ENCODE data around the gene XRRA1.
"Not testable (repeated sequence)": the region's sequence is repeated elsewhere in the genome, so short reads cannot be mapped to it uniquely, and the experiment has no call there.

XRRA1 gene

DNA sequence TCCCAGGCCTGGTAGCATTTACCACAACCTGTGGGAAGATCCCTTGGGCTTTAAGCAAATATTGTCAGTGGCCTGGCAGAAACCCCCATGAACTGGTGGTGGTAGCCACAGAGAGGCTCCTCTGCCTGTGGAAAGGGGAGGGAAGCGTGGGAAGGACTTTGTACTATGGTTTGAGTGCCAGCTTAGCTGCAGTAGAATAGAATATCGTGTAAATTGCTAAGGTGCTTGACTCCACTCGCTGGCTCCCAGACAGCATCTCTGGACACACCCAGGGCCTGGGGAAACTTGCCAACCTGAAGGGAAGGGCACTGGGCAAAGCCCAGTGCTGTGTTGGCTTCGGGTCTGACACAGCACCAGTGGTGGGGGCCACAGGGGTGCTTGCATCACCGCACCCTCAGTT is 52.6 kb downstream of the XRRA1 start:
- DNase-seq (ENCODE audit: low spot score): no peak

DNA sequence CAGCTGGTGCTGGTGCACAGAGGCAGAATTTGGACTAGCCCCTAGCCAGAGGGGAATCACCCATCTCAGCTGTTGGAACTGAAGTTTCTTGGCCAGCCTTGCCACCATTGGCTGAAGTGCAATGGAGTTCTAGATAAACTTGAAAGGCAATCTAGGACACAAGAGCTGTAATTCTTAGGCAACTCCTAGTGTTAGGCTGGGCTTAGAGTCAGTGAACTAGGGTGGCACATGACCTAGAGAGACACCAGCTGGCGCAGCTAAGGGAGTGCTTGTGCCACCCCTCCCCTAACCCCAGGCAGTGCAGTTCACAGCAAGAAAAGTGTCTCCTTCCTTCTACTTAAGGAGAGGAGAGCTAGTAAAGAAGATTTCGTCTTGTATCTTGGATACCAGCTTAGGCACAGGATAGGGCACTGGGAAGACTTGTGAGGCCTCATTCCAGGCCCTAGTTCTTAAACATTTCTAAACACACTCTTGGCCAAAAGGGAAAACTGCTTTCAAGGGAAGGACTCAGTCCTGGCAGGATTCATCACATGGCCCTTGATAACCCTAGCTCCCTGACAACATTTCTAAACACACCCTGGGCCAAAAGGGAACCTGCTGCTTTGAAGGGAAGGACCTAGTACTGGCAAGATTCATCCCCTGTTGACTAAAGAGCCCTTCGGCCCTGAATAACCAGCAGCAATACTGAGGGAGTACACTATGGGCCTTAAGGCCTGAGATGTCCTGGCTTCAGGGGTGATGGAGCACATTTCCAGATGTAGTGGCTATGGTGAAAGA is 53.4 kb downstream of the XRRA1 start:
- no peak for DNase-seq (ENCODE audit: low spot score)

DNA sequence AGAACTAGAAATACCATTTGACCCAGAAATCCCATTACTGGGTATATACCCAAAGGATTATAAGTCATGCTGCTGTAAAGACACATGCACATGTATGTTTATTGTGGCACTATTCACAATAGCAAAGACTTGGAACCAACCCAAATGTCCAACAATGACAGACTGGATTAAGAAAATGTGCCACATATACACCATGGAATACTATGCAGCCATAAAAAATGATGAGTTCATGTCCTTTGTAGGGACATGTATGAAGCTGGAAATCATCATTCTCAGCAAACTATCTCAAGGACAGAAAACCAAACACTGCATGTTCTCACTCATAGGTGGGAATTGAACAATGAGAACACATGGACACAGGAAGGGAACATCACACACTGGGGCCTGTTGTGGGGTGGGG is 55.9 kb downstream of the XRRA1 start:
- not testable (repeated sequence) for DNase-seq (ENCODE audit: low spot score)

DNA sequence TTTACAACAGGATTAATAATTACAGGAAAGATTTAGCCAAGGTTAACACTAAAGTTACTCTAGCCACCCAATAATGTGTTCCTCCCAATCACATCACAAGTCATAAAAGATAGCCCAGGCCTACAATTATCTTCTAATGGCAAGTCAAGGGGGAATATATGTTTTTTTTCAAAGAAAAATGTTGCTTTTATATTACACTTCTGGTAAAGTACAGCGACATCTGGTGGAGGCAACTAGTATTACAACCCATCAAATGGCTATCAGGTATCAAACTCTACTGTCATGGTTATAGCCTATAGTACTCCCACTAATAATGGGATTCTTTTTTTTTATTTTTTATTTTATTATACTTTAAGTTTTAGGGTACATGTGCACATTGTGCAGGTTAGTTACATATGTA is 71.8 kb downstream of the XRRA1 start:
- DNase-seq (ENCODE audit: low spot score): no peak

DNA sequence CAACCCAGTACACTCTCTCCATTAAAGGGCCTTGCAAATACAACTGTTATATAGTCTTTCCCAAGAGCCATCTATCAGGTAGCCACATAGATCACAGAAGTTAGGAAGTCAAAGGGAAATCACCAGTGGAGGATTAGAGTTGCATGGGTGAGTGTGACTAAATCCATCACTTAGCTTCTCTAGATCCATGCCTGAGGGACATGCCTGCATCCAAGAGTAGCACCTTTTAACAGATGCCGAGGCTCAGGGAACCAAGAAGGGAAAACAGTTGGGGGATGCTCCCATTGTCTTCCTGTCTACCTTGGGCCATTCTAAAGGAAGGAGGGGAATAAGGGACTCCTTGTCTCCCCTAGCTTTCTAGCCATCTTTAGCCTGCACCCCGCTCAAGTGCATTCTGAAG is 77.9 kb downstream of the XRRA1 start:
- no peak for DNase-seq (ENCODE audit: low spot score)

DNA sequence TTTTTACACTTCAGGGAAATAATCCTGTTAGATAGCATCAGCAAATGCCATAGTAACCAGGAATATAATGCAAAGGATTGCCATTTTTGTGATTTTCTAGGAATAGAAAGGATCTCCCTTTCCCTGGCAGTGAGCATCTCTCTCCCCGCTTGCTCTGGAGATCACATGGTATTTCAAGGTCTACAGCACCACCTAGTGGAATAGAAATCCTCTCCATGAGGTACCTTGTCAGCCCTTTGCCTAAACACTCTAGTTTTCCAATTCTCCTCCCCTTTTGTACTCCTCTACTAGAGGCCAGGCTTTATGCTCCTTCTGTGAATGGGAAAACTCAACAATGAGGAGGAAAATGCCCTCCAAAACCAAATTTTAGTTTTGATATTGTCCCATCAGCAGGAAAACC is 78.4 kb downstream of the XRRA1 start:
- no peak for DNase-seq (ENCODE audit: low spot score)

DNA sequence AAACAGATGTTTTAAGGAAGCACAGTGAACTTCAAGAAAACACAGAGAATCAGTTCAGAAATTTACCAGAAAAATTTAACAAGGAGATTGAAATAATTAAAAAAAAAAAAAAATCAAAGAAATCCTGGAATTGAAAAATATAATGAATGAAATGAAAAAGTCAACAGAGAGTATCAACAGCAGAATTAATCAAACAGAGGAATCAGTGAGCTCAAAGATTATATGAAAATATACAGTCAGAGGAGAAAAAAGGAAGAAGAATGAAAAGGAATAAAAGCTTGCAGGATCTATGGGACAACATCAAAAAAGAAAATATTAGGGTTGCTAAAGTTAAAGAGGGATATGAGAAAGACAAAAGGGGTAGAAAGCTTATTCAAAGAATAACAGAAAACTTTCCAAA is 82.3 kb downstream of the XRRA1 start:
- no peak for DNase-seq (ENCODE audit: low spot score)

DNA sequence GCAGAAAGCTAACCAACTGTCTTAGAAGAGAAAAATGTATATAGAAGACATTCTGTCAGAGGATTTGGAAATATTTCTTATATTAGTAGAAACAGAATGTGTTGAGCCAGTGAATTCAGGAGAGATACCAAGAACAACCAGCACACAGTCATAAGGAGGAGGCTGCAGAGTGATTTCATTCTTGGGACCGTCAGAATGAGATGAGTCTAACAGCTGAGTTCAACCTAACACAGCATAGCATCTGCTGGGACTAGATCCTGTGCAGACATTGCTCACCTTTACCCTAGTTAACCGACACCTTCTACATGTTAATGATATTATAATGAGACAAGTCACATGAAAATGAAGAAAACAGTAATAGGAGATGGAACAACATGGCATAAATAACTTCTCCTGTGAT is 85.5 kb downstream of the XRRA1 start:
- DNase-seq (ENCODE audit: low spot score): no peak

DNA sequence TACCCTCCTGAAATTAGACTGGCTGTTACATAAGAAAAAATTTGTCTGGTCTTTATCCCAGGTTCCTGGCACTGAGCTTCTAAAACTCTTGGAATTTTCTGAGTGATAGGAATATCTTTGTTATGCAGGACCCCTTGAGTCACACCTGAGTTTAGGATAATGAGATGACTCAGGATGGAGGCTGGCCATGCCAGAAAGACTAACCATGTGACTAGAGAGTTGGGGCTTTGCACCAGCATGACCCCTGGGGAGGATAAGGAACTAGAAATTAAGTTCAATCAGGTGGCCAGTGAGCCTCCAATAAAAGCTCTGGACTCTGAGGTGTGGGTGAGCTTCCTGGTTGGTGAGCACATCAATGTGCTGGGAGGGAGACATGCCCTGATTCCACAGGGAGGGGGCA is 88.1 kb downstream of the XRRA1 start:
- DNase-seq (ENCODE audit: low spot score): no peak

DNA sequence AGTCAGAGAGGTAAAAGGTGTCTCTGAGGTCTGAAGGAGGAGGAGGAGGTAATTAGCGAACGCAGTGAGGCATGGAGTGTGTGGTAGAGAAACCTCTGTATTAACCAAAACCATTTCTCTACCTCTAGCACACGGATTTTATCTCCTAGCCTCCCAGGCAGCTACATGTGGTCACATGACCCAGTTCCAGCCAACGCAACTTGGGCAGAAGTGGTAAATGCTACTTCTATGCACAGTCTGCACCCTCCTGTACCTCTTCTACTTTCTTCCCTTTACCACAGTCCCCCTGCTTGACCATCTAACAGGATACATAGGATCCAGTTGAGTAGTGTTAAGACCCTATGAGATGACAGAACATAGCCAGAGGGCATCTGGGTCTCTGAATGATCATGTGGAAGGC is 95.7 kb downstream of the XRRA1 start:
- no peak for DNase-seq (ENCODE audit: low spot score)

DNA sequence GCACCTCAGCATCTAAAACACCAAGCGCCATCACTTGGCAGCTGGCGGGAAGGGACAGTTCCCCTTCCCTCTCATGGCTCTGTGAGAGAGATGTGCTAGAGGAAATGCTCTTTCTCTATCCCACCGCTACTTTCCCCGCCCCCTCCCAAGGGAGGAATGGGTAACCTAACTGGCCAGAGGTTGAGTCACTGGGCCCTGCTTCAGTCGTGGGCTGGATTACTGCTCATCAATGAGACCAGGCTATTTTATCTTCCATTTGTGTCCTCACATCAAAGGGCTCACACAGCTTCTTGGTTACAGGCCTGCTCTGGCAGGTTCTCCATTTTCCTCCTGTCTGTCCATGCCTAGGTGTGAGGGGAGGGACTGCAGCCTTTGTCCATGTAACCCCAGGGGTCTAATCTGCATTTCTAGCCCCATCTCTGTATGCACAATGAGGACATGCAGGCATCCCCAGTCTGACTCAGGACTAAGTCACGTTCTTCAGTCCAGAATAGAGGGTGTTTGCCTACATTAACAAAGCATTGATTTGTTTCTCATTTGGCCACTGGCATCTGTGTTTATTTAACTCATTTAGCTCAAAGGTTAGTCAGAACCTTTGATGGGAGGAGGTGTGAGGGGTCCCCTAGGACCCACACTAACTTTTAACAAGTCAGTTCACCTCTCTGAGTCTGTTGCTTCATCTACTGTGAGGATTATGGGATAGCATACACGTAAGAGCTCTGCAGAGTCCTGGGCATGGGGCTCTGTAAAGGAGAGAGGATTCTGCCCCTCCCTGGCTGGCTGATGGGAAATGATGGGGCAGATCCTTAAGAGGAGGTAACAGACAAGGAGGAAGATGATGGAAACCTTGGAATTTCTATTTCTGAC is 99.1 kb downstream of the XRRA1 start:
- peak; percentile 87 for DNase-seq (ENCODE audit: low spot score)

DNA sequence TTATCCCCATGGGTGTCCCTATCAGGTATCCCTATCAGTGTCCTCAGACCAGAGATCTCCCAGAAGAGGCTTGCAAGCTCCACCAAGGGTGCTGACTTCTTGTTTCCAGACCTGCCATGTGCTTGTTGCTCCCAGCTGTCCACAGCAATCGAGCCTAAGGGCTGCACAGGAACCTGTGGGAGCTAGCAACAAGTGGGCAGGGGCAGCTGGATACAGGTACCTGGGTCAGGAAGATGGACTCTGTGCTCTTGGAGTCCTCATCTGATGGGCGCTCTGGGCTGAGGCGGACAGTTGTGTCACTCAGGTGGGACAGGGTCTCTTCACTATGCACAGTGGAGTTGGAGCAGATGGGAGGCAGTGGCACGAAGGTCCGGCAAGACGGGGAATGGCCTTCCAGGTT is 101.0 kb downstream of the XRRA1 start:
- DNase-seq (ENCODE audit: low spot score): no peak

DNA sequence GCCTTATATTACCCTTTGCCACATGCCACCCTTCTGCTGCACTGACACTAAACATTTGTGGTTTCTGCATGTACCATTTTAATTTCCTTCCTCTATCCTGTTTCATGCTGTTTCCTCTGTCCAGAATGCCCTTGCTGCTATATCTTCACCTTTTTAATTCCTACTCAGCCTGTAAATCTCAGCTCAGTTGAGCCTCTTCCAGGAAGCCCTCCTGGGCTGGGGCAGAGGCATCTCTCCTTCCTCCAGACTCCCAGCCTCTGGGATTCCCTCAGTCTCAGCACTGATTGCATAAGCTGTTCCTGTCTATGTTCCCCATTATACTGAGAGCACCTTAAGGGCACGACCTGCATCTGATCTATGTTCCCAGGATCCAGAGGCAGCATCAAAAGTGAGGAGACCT is 101.5 kb downstream of the XRRA1 start:
- DNase-seq (ENCODE audit: low spot score): no peak

DNA sequence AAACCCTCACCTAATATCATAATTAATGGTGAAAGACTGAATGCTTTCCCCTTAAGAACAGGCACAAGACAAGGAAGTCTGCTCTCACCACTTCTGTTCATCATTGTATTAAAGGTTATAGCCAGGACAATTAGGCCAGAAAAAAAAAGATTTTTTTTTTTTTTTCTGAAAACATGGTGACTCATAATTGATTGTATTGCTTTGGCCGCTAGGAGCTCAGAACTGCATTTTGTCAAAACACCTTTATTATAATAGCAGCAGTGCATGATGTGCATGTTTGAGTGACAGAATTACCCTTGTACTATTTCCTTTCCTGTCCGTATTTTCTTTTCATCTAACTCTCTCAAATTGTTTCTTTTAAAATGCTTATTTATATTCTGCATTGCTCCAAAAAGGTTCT is 102.1 kb downstream of the XRRA1 start:
- no peak for DNase-seq (ENCODE audit: low spot score)

DNA sequence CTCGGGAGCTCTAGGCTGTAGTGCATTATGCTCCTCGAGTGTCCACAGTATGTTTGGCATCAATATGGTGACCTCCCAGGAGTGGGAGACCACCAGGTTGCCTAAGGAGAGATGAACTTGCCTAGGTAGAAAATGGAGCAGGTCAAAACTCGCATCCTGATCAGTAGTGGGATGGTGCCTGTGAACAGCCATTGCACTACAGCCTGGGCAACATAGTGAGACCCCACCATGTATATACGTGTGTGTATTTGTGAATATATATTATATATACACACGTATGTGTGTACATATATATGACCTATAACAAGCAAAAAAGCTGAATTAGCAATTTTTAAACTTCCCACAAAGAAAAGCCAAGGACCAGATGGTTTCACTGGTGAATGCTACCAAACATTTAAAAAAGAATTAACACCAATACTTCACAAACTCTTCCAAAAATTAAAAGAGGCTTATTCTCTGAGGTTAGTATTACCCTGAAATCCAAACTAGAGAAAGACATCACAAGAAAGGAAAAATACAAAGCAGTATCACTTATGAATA is 102.8 kb downstream of the XRRA1 start:
- DNase-seq (ENCODE audit: low spot score): no peak

DNA sequence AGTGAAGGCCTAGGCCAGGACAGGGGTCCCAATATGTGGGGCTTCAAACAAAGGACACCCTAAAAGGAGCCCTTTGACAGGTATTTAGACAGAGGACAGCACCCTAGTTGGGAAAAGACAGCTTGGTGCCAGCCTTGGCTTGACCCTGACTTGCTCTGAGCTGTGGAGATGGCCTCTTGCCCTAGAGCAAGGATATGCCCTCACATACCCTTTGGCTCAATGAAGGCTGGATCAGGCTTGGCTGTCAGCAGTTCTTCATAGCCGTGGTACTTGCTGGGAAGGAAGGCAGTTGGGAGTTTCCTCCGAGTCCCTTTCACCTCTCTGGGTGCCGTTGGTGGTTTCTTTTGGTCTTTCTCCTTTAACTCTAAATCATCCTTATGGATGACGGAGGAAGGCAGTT is 104.0 kb downstream of the XRRA1 start:
- no peak for DNase-seq (ENCODE audit: low spot score)

DNA sequence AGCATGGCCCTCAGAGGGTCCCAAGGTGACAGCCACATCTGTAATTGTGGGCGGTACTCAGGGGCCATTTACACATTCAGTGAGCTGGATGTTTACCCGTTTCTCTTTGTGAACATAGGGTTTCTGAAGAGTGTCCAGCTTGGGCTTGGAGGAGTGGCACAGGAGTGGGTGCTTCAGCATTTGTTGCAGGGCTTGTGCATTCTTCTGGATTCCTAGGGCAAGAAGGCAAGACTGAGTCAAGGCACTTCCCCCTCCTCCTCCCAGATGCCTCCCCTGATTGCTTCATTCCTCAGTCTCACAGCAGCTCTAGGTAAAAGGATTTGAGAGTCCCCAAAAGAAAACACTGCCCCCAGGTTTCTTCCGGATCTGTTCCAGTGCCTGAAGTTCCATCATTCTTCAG is 104.8 kb downstream of the XRRA1 start:
- no peak for DNase-seq (ENCODE audit: low spot score)

DNA sequence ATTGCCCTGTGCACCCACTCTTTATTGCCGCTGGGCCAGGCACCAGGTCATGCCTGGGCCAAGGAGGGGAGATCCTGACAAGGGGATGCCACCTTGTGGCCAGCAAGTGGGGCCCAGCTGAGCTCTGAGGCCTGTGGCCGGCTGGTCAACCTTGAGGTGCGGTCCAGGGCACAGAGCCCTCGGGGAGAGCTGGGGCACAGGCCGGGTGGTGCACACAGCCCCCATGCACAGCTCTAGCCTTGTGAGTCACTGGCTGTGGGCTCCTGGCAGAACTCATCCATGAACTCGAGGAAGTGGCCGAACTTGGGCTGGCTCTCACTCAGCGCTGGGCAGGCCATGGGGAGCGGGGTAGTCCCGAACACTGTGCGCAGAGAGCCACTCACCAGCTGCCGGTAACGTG is 105.9 kb downstream of the XRRA1 start:
- DNase-seq (ENCODE audit: low spot score): no peak

DNA sequence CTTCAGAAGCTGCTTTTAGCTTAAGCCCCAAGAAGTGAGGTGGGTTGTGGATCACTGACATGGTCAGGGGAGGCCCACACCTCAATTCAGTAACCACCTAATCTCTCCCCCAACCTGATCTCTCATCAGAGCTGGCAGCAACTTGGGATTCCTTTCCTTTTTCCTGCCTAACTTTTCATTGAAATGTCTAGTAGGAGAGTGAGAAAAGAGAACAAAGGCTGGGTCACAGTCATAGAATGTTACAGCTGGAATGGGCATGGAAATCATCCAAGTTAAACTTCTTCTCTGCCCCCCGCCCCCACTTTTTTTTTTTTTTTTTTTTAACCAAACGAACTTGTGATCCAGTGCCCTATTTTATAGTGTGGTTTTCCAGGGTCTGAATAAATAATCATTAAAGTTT is 108.4 kb downstream of the XRRA1 start:
- DNase-seq (ENCODE audit: low spot score): no peak

DNA sequence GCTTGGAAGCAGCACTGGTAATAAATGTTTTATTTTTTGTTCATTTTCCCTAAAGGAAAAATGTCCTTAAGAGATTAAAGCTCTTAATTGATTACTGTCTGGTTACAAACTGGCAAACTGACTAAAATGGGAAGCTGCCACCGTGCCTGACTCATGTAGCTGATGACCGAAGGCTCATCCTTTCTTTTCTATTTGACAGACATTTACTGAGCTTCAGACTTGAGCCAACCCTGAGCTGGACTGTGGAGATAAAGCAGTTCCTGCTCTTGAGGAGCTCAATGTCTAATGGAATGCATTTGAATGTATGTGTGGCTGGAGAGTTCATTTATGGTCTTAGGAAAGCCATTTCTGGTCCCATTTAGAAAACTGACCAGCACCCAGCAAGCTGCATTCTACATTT is 108.9 kb downstream of the XRRA1 start:
- no peak for DNase-seq (ENCODE audit: low spot score)

DNA sequence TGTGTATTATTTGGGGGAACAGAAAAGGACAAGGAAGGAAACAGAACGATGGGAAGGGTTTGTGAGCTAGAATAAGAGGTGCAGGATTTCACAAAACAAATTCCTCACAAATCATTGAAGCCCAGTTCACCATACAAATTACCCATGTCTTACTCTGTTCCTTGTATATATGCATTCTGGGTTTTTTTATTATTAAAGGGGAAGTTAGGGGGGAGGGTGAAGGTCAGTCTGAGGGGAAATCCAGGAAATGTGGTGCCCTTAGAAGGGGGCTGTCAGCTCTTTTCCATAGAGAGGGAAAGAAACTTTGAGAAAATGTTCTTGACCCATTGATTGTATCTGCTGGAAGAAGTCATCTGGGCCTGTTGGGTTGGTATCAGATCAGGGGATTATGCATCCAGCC is 109.4 kb downstream of the XRRA1 start:
- DNase-seq (ENCODE audit: low spot score): no peak

DNA sequence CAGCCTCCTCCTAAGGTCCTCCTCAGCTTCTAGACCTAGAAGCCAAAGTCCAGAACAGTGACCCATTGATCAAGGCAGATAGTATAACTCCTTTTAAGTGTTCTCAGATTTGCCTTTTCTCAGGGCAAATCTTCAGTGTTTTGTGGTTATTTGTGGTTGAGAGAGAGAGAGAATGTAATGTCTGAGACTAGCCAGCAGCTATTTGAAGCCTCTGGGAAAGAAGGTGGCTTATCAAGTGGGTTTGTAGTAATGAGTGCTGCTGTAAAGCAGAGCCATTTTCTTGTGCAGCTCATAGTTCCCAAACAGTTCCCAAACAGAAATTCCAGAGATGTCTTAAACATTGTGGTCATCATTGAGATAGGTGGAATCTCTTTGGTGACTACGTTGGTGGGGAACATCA is 110.7 kb downstream of the XRRA1 start:
- no peak for DNase-seq (ENCODE audit: low spot score)

DNA sequence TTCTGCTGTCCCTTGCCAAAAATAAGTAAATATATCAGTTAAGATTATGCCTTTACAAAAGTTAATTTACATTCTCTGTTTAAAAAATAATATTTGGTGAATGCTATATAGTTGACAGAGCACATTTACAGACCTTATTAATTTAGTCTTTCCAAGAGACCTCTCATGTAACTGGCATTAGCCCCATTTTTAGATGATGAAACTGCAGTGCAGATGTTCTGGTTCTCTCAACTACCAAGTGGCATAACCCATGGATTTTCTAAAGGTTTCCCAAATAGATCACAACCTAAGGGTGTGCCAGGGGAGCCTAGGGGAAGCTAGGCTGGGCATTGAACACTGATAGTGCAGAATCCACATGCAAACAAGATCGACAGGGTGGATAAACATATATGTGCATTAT is 111.7 kb downstream of the XRRA1 start:
- no peak for DNase-seq (ENCODE audit: low spot score)

Data from AG20443 (cell line).